Progenitor cell of endocrine pancreas (in vitro differentiated cells): ENCODE results near the gene NOTCH3. TPM values are rescaled to one million over a fixed set of nuclear protein-coding genes. Genes with fewer than 3 reads are reported as not detected.

Experiments used
- DNase-seq: peaks from one replicate; pipeline ENCODE4 v3.0.0; 2021; ENCODE audit warnings: low spot score; ENCODE audit not compliant: unreplicated experiment
- H3K27ac Mint-ChIP-seq: 2 replicates; pipeline ENCODE4 v1.8.0; 2021; ENCODE audit warnings: mild to moderate bottlenecking, moderate library complexity, mixed read lengths
- H3K27me3 Mint-ChIP-seq: 2 replicates; pipeline ENCODE4 v1.8.0; 2021; ENCODE audit warnings: mixed read lengths
- H3K36me3 Mint-ChIP-seq: 2 replicates; pipeline ENCODE4 v1.8.0; 2022; ENCODE audit warnings: mixed read lengths; ENCODE audit not compliant: insufficient read depth
- H3K4me1 Mint-ChIP-seq: 2 replicates; pipeline ENCODE4 v1.8.0; 2021; ENCODE audit warnings: low read depth, mixed read lengths
- H3K4me3 Mint-ChIP-seq: 2 replicates; pipeline ENCODE4 v1.8.0; 2021; ENCODE audit warnings: low read depth, mild to moderate bottlenecking, moderate library complexity, mixed read lengths
- H3K9me3 Mint-ChIP-seq: 2 replicates; pipeline ENCODE4 v1.8.0; 2021; ENCODE audit warnings: low read depth, mixed read lengths
- CTCF ChIP-seq: fragments of 200-600 bp; sonication (generic); IDR thresholded peaks from one replicate; pipeline ENCODE4 v1.5.0; 2021; ENCODE audit warnings: antibody characterized with exemption, mild to moderate bottlenecking; ENCODE audit not compliant: unreplicated experiment
- total RNA-seq: library from RNA; stranded (reverse); gene quantifications from 2 replicates; pipeline ENCODE4 v1.2.1, GENCODE V29; 2021

NOTCH3 gene
- total RNA-seq, 1 donor from 2014 or later = 203 TPM

GRCh38 chr19:15231271-15231670, 30.5 kb upstream of the NOTCH3 start:
- Mint-ChIP-seq H3K27ac (no peak overlapping the region), H3K4me3 (peak overlapping the region; percentile 29)

GRCh38 chr19:15227261-15227660, 26.5 kb upstream of the NOTCH3 start:
- no peaks in the 10 kb centered on the region for H3K9me3 Mint-ChIP-seq
- no peak for TF ChIP-seq CTCF
- peaks cover 9% of the 10 kb centered on the region for H3K4me1 Mint-ChIP-seq
- peaks cover 2% of the 10 kb centered on the region for H3K27me3 Mint-ChIP-seq
- no peak for DNase-seq
- peaks cover 3% of the 10 kb centered on the region for H3K36me3 Mint-ChIP-seq
- H3K27ac Mint-ChIP-seq = no peak overlapping the region
- H3K4me3 Mint-ChIP-seq = no peak overlapping the region

More at GRCh38 chr19:15231271-15231670, 30.5 kb upstream of the NOTCH3 start:
- no peak for TF ChIP-seq CTCF
- no peak for DNase-seq
- Mint-ChIP-seq H3K36me3 (peaks cover 9% of the 10 kb centered on the region), H3K9me3 (no peaks in the 10 kb centered on the region), H3K4me1 (peaks cover 2% of the 10 kb centered on the region), H3K27me3 (peaks cover 3% of the 10 kb centered on the region)

- Mint-ChIP-seq H3K27me3 (no peaks in the 10 kb centered on the region), H3K36me3 (peaks cover 3% of the 10 kb centered on the region), H3K9me3 (no peaks in the 10 kb centered on the region), H3K4me1 (peaks cover 9% of the 10 kb centered on the region), H3K4me3 (no peak overlapping the region), H3K27ac (no peak overlapping the region)
- no peak for DNase-seq
- TF ChIP-seq CTCF = no peak
Measured at GRCh38 chr19:15225760-15226159, 25.0 kb upstream of the NOTCH3 start.

GRCh38 chr19:15223649-15224361, 23.0 kb upstream of the NOTCH3 start:
- H3K36me3 Mint-ChIP-seq = peaks cover 3% of the 10 kb centered on the region
- H3K4me3 Mint-ChIP-seq = peak overlapping the region; percentile 78
- no peaks in the 10 kb centered on the region for H3K9me3 Mint-ChIP-seq
- no peak for TF ChIP-seq CTCF
- H3K4me1 Mint-ChIP-seq = peaks cover 10% of the 10 kb centered on the region
- DNase-seq = no peak
- H3K27me3 Mint-ChIP-seq = no peaks in the 10 kb centered on the region
- peak overlapping the region; percentile 87 for H3K27ac Mint-ChIP-seq

GRCh38 chr19:15222738-15223648, 22.2 kb upstream of the NOTCH3 start:
- no peaks in the 10 kb centered on the region for H3K9me3 Mint-ChIP-seq
- TF ChIP-seq CTCF = no peak
- peak; percentile 90 for DNase-seq
- peak overlapping the region; percentile 78 for H3K4me3 Mint-ChIP-seq
- peaks cover 3% of the 10 kb centered on the region for H3K36me3 Mint-ChIP-seq
- peaks cover 14% of the 10 kb centered on the region for H3K4me1 Mint-ChIP-seq
- peak overlapping the region; percentile 61 for H3K27ac Mint-ChIP-seq
- H3K27me3 Mint-ChIP-seq = no peaks in the 10 kb centered on the region
